ENCODE measurements around the gene LRP1.

DNA sequence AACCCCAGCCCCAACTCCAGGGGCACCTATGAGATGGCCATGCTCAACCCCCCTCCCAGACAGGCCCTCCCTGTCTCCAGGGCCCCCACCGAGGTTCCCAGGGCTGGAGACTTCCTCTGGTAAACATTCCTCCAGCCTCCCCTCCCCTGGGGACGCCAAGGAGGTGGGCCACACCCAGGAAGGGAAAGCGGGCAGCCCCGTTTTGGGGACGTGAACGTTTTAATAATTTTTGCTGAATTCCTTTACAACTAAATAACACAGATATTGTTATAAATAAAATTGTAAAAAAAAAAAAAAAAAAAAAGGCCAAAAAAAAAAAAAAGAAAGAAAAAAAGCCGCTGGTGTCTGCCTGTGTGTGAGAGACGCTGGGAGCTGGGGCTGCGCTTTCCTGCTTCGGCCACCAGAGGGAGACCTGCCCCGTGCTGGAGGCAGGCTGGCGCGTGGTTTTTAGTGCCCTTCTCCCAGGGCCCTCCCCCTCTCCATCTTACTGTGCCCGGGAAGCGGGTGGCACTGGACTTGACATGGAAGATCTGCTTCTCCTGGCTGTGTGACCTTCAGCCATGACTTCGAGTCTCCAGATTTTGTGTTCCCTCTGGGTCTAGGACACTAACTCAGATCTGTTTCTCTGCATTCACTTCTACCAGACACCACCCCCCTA is 84.9 kb downstream of the LRP1 start:
- TF ChIP-seq, protein P1, sequence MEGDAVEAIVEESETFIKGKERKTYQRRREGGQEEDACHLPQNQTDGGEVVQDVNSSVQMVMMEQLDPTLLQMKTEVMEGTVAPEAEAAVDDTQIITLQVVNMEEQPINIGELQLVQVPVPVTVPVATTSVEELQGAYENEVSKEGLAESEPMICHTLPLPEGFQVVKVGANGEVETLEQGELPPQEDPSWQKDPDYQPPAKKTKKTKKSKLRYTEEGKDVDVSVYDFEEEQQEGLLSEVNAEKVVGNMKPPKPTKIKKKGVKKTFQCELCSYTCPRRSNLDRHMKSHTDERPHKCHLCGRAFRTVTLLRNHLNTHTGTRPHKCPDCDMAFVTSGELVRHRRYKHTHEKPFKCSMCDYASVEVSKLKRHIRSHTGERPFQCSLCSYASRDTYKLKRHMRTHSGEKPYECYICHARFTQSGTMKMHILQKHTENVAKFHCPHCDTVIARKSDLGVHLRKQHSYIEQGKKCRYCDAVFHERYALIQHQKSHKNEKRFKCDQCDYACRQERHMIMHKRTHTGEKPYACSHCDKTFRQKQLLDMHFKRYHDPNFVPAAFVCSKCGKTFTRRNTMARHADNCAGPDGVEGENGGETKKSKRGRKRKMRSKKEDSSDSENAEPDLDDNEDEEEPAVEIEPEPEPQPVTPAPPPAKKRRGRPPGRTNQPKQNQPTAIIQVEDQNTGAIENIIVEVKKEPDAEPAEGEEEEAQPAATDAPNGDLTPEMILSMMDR (conservative IDR thresholded peaks at IDR 0.05), result peak; percentile 95
- no peak for TF ChIP-seq ZFX (IDR thresholded peaks at IDR 0.05)
